ENCODE data around the gene ZNF273. TPM values are rescaled to one million over a fixed set of nuclear protein-coding genes. Genes with fewer than 3 reads are reported as not detected.

Gene ZNF273
- total RNA-seq, 1 experiment from 2014 or later: 6.6 TPM

DNA sequence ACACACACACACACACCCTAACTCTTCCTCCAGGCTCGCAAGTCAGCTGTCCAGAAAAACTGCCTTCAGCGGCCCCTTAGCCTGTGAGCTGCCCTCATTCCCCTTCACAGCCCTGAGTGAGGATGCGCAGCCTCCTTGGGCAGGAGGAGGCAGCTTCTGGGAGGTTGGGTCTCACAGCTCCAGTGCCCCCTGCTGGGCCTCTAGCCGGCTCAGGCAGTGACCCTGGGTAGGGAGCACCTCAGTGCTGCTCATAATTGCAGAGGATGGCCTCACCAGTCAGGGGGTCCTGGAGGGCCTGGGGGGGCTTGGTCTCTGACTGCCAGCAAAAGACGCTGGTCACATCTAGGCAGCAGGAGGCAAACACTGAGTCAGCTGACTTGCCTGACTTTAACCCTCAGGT, 43.7 kb downstream of the ZNF273 start:
- no TSS peak for BruUV-seq (replicated peaks)
- POLR2A ChIA-PET: no interaction called here
- RAD21 ChIA-PET (ENCODE audit: low non-redundant PET in 1 of 2, low total read pairs in 2 of 2, uncharacterized antibody in 2 of 2, unreplicated experiment in 2 of 2): no interaction called here
- CTCF ChIA-PET: no interaction called here
- H3K4me1 ChIP-seq (ENCODE audit: control insufficient read depth in 1 of 2, insufficient read depth in 2 of 2, low read length in 2 of 2): no peaks in the 10 kb centered on the region
- DNase-seq (ENCODE audit: low read depth, low spot score) (no peak), ATAC-seq (peak; percentile 58)
- H3K9me2 ChIP-seq (ENCODE audit: insufficient read depth): no peaks in the 10 kb centered on the region
- no peak overlapping the region for H2AFZ ChIP-seq (ENCODE audit: low read depth, low read length, poor library complexity, severe bottlenecking)
- intact Hi-C loops (cut with micrococcal nuclease): no loop called here
- H3K4me3 ChIP-seq (replicated peaks in 1 of 2; ENCODE audit: low read depth in 1 of 2, low read length in 2 of 2): no peak overlapping the region
- H3K27ac ChIP-seq (ENCODE audit: low read depth, low read length): no peak overlapping the region
- H3K79me2 ChIP-seq (ENCODE audit: insufficient read depth, low read length): no peaks in the 10 kb centered on the region
- H4K20me1 ChIP-seq (ENCODE audit: insufficient read depth): no peaks in the 10 kb centered on the region
- H3K36me3 ChIP-seq (ENCODE audit: control insufficient read depth in 1 of 2, insufficient read depth in 2 of 2, low read length in 2 of 2): no peaks in the 10 kb centered on the region
- H3K9me3 ChIP-seq (ENCODE audit: control insufficient read depth in 1 of 2, insufficient read depth in 1 of 2, low read depth in 1 of 2, low read length in 2 of 2): no peaks in the 10 kb centered on the region
- TF ChIP-seq RAD21 (IDR thresholded peaks at IDR 0.05; ENCODE audit: low read depth): 0 out of 2 replicates have a peak, but pooled peaks have one; percentile 10
- TF ChIP-seq, protein P1, sequence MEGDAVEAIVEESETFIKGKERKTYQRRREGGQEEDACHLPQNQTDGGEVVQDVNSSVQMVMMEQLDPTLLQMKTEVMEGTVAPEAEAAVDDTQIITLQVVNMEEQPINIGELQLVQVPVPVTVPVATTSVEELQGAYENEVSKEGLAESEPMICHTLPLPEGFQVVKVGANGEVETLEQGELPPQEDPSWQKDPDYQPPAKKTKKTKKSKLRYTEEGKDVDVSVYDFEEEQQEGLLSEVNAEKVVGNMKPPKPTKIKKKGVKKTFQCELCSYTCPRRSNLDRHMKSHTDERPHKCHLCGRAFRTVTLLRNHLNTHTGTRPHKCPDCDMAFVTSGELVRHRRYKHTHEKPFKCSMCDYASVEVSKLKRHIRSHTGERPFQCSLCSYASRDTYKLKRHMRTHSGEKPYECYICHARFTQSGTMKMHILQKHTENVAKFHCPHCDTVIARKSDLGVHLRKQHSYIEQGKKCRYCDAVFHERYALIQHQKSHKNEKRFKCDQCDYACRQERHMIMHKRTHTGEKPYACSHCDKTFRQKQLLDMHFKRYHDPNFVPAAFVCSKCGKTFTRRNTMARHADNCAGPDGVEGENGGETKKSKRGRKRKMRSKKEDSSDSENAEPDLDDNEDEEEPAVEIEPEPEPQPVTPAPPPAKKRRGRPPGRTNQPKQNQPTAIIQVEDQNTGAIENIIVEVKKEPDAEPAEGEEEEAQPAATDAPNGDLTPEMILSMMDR (IDR thresholded peaks at IDR 0.05 in 2 of 3, conservative IDR thresholded peaks at IDR 0.05 in 1 of 3; ENCODE audit: borderline replicate concordance in 1 of 3, insufficient read depth in 1 of 3, low read depth in 2 of 3, low read length in 2 of 3): 0 out of 6 replicates have a peak, but pooled peaks of 1 of the 3 experiments have one; percentile 16
- TF ChIP-seq EGR1 (IDR thresholded peaks at IDR 0.05; ENCODE audit: low read depth): no peak
- H3K4me2 ChIP-seq (ENCODE audit: low read length): no peak overlapping the region
- no peaks in the 10 kb centered on the region for H3K27me3 ChIP-seq (ENCODE audit: insufficient read depth, low read length)
- no peak overlapping the region for H3K9ac ChIP-seq (ENCODE audit: low read length)

DNA sequence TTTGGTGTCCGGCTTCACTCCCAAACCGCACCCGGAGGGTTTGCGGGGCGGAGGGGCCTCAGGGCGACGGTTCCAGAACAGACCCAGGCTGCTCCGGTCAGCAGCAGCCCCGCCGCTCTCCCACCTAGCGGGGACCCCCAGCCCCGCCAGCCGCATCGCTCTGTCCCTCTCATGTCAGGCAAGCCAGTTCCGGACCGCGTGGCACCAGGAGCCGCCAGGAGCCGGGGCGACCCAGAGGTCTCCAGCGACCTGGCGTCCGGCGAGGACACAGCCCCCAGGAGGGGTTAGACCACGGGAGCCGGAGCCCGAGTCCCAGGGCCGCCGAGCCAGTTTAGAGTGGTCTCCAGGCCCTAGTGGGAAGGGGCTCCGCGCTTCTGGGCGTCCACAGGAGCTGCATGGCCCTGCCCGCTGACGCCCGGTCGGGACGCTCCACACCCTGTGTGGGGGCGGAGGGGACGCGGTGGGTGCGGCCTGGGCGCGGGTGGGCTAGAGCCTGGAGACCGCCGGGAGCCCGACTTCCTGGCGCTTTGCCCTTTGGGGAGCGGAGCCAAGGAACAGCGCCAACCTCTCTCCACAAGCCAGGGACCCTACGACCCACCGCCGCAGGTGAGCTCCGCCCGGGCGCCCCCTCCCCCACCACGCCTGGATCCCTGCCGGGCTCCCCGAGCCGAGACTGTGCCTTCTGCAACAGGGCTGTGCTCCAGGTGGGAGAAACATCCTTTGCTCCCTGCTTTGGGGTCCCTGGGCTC, 44.4 kb downstream of the ZNF273 start:
- RAD21 ChIA-PET (ENCODE audit: low non-redundant PET in 1 of 2, low total read pairs in 2 of 2, uncharacterized antibody in 2 of 2, unreplicated experiment in 2 of 2): no interaction called here
- no peaks in the 10 kb centered on the region for H3K36me3 ChIP-seq (ENCODE audit: control insufficient read depth in 1 of 2, insufficient read depth in 2 of 2, low read length in 2 of 2)
- H3K9me2 ChIP-seq (ENCODE audit: insufficient read depth): no peaks in the 10 kb centered on the region
- DNase-seq (ENCODE audit: low read depth, low spot score): no peak
- H3K4me2 ChIP-seq (ENCODE audit: low read length): no peak overlapping the region
- no peaks in the 10 kb centered on the region for H4K20me1 ChIP-seq (ENCODE audit: insufficient read depth)
- POLR2A ChIA-PET: no interaction called here
- CTCF ChIA-PET: no interaction called here
- H3K9me3 ChIP-seq (ENCODE audit: control insufficient read depth in 1 of 2, insufficient read depth in 1 of 2, low read depth in 1 of 2, low read length in 2 of 2): no peaks in the 10 kb centered on the region
- H3K9ac ChIP-seq (ENCODE audit: low read length): no peak overlapping the region
- no TSS peak for BruUV-seq (replicated peaks)
- no peak overlapping the region for H3K4me3 ChIP-seq (replicated peaks in 1 of 2; ENCODE audit: low read depth in 1 of 2, low read length in 2 of 2)
- no peaks in the 10 kb centered on the region for H3K4me1 ChIP-seq (ENCODE audit: control insufficient read depth in 1 of 2, insufficient read depth in 2 of 2, low read length in 2 of 2)
- no peak overlapping the region for H2AFZ ChIP-seq (ENCODE audit: low read depth, low read length, poor library complexity, severe bottlenecking)
- no peak overlapping the region for H3K27ac ChIP-seq (ENCODE audit: low read depth, low read length)
- intact Hi-C loops (cut with micrococcal nuclease): no loop called here
- H3K27me3 ChIP-seq (ENCODE audit: insufficient read depth, low read length): no peaks in the 10 kb centered on the region
- ATAC-seq: no peak
- H3K79me2 ChIP-seq (ENCODE audit: insufficient read depth, low read length): no peaks in the 10 kb centered on the region
- TF ChIP-seq, protein P1 (IDR thresholded peaks at IDR 0.05 in 2 of 3, conservative IDR thresholded peaks at IDR 0.05 in 1 of 3; ENCODE audit: borderline replicate concordance in 1 of 3, insufficient read depth in 1 of 3, low read depth in 2 of 3, low read length in 2 of 3): no peak
- TF ChIP-seq SIN3A (IDR thresholded peaks at IDR 0.05; ENCODE audit: low read depth) (no peak), ZFX (IDR thresholded peaks at IDR 0.05) (no peak), JUND (IDR thresholded peaks at IDR 0.05) (no peak), EGR1 (IDR thresholded peaks at IDR 0.05; ENCODE audit: low read depth) (no peak), CBX3 (IDR thresholded peaks at IDR 0.05; ENCODE audit: low read depth) (no peak), TCF7L2 (IDR thresholded peaks at IDR 0.05; ENCODE audit: borderline replicate concordance, extremely low read depth, insufficient read depth, insufficient read length) (no peak), EZH2phosphoT487 (IDR thresholded peaks at IDR 0.05; ENCODE audit: borderline replicate concordance) (no peak), POLR2A (IDR thresholded peaks at IDR 0.05; ENCODE audit: borderline replicate concordance, extremely low read depth, insufficient read depth, insufficient read length) (no peak), EZH2 (IDR thresholded peaks at IDR 0.05) (no peak)
- TF ChIP-seq, protein P2, sequence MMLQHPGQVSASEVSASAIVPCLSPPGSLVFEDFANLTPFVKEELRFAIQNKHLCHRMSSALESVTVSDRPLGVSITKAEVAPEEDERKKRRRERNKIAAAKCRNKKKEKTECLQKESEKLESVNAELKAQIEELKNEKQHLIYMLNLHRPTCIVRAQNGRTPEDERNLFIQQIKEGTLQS (IDR thresholded peaks at IDR 0.05): no peak
- TF ChIP-seq, protein P3, sequence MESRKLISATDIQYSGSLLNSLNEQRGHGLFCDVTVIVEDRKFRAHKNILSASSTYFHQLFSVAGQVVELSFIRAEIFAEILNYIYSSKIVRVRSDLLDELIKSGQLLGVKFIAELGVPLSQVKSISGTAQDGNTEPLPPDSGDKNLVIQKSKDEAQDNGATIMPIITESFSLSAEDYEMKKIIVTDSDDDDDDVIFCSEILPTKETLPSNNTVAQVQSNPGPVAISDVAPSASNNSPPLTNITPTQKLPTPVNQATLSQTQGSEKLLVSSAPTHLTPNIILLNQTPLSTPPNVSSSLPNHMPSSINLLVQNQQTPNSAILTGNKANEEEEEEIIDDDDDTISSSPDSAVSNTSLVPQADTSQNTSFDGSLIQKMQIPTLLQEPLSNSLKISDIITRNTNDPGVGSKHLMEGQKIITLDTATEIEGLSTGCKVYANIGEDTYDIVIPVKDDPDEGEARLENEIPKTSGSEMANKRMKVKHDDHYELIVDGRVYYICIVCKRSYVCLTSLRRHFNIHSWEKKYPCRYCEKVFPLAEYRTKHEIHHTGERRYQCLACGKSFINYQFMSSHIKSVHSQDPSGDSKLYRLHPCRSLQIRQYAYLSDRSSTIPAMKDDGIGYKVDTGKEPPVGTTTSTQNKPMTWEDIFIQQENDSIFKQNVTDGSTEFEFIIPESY (IDR thresholded peaks at IDR 0.05; ENCODE audit: extremely low read depth, insufficient replicate concordance, low read length): no peak
